CD4-positive, alpha-beta T cell treated with Interferon gamma for 1 hour (primary cell): Measurements from ENCODE around the gene DBF4B.

ENCODE experiments used
- DNase-seq: peaks from one replicate; pipeline ENCODE4 v3.0.0-alpha.2; 2020

Gene DBF4B

DNA sequence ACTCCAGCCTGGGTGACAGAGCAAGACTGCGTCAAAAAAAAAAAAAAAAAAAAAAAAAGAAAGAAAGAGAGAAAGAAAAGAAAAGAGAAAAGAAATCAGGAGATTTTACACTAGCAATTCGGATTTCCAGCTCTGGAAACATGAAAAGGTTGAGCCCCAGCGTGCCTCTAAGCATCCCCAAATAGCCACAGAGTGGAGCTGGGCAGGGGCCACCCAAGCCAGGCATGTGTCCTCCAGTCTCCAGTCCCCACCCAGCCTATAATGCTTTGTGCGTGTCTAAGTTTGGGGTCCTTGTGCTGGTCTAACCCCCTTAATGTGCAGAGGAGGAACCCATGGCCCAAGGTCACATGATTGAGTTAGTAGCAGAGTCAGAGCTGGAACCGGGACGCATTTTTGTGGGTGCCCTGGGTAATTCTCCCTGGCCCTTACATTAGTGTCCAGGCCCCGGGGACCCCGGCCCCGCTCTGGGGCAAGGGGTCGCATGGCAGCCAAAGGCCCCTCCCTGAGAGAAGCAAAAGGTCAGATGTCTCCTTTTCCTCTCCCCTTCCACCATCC, 70.3 kb downstream of the DBF4B start:
- DNase-seq, result no peak

DNA sequence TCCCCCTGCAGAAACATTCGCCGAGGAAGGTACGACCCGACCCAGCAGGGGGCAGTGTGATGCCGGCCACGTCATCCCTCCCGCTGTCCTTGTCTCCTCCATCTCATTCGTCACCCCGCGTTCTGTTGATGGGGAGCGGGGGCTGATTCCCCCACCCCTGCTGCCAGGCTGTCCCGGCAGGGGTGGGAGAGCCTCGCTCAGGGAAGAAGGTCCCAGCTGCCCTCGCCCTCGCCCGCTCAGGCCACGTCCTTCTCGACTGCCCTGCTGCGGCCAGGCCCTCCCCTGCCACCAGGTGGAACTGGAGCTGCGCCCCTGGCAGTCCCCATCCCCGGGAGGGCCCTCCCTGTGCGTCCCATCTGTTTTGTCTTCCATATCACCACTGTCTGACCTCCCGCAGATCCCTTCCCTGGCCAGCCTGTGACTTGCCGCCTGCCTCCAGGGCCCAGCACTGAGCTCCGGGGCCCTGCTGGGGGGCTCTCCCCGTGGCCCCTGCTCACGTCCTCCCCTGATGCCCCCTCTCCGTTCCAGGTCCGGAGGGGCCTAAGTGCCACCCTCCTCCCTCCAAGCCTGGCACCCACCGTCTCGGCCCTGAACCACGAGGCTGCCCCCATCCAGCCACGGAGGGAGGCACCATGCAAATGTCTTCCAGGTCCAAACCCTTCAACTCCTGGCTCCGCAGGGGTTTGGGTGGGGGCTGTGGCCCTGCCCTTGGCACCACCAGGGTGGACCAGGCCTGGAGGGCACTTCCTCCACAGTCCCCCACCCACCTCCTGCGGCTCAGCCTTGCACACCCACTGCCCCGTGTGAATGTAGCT, 71.0 kb downstream of the DBF4B start:
- DNase-seq, result peak; percentile 74

DNA sequence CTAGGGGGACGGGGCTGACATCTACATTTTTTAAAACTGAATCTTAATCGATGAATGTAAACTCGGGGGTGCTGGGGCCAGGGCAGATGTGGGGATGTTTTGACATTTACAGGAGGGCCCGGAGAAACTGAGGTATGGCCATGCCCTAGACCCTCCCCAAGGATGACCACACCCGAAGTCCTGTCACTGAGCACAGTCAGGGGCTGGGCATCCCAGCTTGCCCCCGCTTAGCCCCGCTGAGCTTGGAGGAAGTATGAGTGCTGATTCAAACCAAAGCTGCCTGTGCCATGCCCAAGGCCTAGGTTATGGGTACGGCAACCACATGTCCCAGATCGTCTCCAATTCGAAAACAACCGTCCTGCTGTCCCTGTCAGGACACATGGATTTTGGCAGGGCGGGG, 71.7 kb downstream of the DBF4B start:
- DNase-seq, result no peak

DNA sequence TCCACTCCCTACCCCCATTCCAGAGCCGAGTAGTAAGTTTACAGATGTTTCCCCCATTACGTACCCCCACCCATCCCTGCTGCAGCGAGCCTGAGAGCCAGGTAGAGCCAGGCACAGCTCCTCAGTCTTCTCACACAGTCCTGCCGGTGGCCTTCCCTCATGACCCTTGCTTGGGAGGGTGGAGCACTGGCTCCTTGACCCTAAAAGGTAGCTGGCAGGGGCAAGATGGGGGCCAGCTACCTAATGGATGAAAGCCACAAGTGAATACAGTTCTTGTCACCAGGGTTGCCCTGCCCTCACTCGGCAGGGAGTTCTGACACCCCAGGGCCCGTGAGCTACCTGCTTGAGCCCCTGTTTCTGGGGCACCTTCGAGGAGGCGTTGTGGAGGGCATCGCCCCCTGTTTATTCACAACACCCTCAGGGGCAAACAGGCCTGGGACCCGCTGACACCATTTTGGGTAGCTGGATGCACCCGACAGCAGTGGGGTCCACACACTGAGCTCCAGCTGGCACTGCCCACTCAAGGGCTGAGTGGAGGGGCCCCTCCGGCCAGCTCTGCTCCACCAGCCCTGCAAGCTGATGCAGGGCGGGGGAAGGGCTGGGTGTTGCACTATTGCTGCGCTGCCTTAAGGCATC, 72.5 kb downstream of the DBF4B start:
- DNase-seq, result no peak

DNA sequence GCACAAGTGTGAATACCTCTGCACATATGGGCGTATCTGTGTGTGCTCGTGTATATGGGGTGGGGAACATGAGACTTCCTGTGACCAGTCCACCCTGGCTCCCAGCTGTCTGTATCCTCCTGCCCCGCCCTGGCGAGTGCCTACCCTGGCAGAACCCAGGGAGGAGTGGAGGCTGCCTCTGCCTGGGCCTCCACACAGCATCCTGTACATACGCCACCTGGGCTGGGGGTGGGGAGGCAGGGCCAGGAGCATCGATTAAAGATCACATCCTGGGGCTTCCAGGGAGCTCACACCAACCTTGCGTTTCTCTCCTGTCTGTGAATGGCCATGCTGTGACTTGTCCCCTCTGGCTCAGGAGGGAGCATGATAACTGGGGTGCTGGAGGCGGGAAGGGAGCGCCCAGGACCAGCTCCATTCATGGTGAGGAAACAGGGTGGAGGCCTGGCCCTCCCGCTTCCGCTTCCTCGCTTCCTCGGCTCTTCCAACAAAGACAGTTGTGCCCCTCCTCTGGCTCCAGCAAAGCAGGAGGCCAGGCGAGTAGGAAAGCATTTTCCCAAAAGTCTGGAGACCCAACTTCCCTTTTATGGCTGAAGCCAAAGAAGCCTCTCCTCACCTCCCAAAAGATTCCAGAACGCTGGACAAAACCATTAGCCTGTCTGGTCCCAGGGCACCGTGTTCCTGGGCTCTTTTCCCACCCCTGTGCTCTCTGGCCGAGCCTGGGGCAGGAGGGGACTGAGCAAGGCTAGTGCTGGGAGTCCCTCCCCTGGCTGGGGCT, 73.3 kb downstream of the DBF4B start:
- DNase-seq, result no peak

DNA sequence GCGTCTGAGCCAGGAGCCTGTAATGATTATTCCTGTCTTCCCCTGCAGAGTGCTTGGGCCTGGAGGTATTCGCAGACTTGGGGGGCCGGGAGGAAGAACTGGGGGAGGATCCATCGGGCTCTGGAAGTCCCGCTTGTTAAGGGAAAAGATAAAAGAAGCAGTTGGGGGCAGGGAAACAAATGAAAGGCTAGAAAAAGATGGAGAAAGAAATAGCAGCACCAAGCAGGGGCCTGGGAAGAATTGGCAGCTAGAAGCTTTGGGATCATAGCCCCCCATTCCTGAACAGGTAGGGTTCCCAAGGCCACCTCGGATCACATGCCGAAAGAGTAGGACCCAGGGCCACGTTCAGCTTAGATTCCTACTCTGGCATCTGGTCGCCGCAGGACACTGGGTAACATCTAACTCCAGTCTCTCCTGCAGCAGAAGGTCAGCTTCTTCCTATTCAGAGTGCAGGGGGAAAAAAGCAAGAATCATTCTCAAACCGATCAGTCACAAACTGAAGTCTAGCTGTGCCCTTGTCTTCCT, 73.9 kb downstream of the DBF4B start:
- no peak for DNase-seq

DNA sequence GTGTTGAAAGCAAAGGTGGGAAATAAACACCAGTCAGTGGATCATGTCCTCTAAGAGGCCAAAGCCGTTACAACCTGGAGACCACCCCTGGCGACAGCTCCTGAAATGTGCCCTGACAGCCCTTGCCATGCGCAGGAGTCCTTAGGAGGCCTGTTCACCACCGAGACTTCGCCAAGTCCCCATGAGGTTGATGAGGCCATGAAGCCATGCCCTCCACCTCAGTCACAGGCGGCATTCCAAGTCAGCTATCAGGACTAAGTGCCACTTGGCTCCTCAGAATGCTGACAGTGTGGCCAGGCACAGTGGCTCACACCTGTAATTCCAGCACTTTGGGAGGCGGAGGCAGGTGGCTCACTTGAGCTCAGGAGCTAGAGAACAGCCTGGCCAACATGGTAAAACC, 77.5 kb downstream of the DBF4B start:
- no peak for DNase-seq

DNA sequence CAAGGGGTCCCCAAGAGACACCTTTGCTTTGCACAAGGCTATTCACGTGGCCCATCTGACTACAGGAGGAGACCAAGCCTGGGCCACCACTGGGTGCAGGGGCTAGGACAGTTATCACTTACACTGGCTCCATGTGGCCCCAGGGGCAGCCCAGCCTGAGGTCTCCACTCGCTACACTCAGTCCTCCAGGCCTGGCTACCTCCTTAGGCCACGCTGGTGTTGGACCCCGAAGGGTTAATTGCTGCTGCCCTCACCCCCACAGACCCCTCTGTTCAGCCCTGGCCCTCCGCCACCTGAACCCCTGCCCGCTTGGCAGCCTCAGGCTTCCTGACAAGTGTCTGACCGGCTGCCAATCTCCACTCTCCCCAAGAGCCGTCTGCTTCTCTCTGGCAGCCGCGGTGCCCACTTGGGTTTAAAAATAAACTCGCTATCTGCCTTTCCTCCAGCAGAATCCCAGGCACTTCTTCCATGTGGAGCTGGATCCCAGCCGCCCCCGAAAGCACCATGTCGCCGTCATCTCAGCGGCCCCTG, 78.2 kb downstream of the DBF4B start:
- no peak for DNase-seq

DNA sequence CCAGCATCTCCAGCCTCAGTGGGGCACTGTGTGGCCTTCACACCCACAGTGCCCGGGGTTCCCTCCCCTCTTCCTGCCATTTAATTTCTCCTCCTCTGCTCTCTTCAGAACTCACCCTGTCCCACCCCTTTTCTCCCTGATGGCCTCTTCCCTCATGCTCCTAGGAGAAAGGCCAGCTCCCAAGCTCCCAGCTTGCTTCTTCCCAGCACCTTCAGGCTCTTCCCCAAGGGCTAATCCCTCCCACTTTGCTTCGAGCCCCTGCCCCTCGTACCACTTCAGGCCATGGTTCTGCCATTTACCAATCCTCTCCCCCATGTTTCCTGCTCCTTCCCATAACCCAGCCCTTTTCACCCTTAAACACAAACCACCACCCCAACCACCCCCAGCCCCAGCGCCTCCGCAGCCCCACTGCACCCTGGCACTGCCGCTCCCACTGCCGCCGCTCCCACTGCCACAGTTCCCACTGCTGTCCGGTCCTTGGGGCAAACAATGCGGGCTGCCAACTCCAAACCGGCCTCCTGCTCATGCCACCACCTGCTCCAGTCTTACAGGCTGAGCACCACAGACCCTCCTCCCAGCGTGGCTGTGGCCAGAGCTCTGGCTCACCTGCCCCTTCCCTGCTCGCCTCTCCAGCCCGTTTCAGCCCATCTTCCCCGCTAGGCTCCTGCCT, 78.9 kb downstream of the DBF4B start:
- DNase-seq, result no peak

DNA sequence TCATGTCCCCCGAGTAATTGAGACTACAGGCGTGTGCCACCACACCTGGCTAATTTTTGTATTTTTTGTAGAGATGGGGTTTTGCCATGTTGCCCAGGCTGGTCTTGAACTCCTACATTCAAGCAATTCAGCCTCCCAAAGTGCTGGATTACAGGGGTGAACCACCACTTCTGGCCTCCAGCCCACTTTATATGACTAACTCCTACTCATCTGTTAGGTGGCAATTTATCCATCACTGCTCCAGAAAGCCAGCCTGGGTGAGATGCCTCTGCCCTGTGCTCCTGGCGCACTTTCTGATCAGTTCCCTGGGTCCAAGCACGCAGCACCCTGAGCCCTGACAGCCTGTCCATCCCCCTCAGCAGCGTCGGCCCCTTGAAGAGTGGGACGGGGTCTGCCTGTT, 79.7 kb downstream of the DBF4B start:
- no peak for DNase-seq

DNA sequence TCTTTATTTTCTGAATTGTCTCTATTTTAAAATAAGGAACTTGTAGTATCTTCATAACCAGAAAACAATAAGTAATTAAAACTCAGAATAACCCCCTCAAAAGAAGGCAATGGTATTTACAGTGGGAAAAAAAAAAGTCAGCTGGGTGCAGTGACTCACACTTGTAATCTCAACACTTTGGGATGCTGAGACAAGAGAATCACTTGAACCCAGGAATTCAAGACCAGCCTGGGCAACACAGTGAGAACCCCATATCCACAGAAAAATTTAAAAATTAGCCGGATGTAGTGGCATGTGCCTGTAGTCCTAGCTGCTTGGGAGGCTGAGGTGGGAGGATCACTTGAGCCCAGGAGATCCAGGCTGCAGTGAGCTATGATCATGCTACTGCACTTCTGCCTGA, 83.8 kb downstream of the DBF4B start:
- DNase-seq, result no peak

DNA sequence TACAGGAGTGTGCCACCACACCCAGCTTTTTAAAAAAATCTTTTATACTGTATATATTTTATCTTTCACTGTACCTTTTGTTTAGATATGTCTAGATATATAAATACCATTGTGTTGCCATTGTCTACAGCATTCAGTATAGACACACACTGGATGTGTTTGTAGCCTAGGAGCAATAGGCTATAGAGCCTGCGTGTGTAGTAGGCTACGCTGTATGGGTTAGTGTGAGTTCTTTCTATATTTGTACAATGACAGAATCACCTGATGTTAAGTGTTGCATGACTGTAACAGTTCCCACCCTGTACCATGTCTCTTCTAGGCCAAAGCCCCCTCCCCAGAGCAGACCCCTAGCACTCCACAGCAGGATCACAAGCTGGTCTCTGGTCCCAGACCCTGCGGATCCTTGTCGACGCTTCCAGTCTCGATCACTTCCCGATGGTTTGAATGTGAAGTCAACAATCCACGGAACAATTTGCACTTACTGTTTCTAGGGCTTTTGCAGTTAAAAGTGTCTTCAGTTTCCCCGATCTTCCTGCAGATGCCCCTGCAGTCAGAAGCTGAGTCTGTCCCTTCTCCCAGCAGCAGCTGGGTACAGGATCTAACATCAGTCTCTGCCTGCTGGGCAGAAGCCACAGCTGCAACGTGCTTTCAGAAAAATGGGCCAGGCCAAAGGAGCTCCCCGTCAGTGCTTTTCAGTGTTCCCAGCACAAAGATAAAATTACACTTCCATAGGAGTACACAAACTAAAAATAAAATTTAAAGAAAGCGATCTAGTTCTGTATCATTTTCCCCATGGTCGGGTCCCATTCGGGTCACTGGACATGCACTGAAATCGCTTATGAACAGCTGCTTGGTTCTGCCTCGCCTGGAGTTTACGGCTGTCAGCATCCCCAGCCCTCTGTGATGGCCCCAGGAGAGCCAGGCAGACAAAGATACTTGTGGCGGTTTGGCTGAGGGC, 85.7 kb downstream of the DBF4B start:
- no peak for DNase-seq

DNA sequence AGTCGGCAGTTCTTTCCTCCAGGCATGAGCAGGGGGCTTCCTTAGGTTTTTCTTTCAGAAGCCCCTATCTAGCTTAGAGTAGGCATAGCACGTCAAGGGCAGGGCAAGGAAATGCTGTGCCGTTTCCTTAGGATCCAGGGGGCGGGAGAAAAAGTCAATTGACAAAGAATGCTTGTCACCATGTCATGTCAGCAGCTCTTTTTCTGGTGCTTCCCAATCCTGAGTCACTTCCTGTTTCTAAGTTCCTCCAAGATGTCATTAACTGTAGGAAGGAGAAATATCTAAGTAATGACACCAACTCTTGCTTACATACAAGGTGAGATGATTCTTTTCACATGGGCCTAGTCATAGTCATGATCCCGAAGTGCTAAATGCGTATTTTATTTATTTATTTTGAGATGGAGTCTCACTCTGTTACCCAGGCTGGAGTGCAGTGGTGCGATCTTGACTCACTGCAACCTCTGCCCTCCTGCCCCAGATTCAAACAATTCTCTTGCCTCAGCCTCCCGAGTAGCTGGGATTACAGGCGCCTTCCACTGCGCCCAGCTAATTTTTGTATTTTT, 86.5 kb downstream of the DBF4B start:
- DNase-seq, result peak; percentile 38

DNA sequence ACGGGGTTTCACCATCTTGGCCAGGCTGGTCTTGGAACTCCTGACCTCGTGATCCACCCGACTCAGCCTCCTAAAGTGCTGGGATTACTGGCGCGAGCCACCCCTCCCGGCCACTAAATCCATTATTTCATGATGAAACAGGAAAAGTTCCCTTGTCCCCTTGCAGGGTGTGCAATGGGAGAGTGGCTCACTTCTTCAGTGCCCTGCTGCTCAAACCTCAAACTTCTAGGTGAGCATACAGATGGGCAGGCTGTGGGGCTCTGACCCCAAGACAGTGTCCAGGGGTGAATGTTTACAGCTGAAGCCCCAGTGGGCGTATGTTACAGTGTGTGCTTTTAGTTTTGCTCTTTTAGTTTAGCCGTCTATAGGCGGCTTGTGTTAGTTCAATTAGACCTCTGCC, 87.0 kb downstream of the DBF4B start:
- no peak for DNase-seq

DNA sequence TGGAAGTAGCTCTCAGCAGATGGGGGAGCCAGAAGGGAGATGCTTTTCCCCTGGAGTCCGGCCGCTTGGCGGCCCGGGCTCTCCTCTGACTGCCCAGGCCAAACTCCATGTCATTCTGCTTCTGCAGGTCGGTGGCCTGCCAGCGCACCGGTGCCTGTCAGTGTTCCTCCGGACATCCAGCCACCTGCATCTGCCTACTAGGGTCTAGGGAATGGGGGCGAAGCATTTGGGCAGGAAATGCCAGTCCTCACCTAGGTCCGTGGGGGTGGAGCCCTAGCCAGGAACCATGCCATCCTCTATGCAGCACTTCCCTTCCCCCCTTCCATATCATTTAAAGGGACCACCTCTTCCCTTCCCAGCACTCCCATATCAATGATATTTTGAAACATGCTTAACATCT, 87.5 kb downstream of the DBF4B start:
- DNase-seq, result no peak

DNA sequence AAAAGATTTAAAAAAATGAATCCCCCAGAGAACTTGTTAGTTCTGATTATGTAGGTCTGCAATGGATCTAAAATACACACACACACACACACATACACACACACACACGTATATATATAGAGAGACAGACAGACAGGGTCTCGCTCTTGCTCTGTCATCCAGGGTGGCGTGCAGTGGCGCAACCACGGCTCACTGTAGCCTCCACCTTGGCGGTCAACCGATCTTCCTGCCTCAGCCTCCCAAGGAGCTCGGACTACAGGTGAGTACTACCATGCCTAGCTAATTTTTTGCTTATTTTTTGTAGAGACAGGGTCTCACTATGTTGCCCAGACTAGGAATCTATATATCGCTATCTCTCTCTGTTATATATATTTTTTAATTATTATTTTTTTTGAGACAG, 88.3 kb downstream of the DBF4B start:
- DNase-seq, result no peak

DNA sequence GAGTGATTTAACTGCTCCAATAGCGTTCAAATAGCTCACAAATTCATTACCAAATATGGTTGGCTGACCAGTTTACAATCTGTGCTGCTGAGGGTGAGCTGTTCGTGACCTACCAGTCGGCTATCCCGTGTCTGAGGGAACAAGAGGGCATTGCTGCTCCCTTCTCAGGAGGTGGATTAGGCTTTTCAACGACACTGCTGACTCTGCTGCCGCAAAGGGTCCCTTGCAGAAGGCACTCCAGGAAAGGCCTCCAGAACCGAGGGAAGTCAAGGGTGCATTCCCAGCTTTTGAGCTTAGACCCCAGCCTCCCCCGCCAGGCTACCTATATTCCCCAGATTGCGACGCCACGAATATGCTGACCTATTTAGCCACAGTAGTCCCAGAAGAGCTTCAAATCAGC, 89.3 kb downstream of the DBF4B start:
- DNase-seq, result no peak

DNA sequence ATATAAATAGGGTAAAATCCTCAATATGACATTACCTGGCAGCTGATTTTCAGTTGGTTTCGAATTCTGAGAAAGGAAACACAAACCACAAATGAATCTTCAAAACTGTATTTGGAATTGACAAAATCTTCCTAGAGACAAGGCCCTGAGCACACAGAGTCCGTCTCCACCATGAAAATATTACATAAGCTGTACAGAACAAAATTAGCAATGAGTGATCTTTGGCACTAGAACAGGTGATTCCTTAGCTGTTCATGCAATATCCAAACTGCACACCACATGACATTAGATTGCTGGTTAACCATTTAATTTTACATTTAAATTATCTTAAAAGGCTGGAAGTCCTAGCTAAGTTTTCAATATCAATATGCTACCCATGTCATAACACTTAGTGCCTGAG, 89.9 kb downstream of the DBF4B start:
- DNase-seq, result no peak
